ENCODE data around the gene COLEC11. TPM values are rescaled to one million over a fixed set of nuclear protein-coding genes. Genes with fewer than 3 reads are reported as not detected.

Gene COLEC11
- total and polyA plus RNA-seq, 2 experiments from 2014 or later, result 1.3 to 1.5 TPM

GRCh38 chr2:3677436-3677835 is 82.5 kb downstream of the COLEC11 start:
- Mint-ChIP-seq H3K36me3 (ENCODE audit: low read depth) (0 out of 3 replicates have a peak, but pooled peaks cover 4% of the 10 kb centered on the region), H3K4me3 (no peak overlapping the region), H3K4me1 (no peaks in the 10 kb centered on the region), H3K27me3 (ENCODE audit: insufficient read depth, low read depth, poor library complexity) (peaks cover 8% of the 10 kb centered on the region), H3K27ac (no peak overlapping the region), H3K9me3 (peaks cover 68% of the 10 kb centered on the region)
- no peaks in the 10 kb centered on the region for H3K36me3 ChIP-seq (ENCODE audit: insufficient read depth)
- no peak for DNase-seq (ENCODE audit: low spot score)
- no peak overlapping the region for H2AFZ ChIP-seq
- H4K20me1 ChIP-seq (replicated peaks; ENCODE audit: insufficient read depth), result no peaks in the 10 kb centered on the region
- TF ChIP-seq EZH2phosphoT487 (IDR thresholded peaks at IDR 0.05; ENCODE audit: unreplicated experiment) (no peak), STAT1 (IDR thresholded peaks at IDR 0.05; ENCODE audit: unreplicated experiment) (no peak), NANOG (IDR thresholded peaks at IDR 0.05; ENCODE audit: borderline replicate concordance) (no peak), ZNF331 (CRISPR knock-in tag; IDR thresholded peaks at IDR 0.05; ENCODE audit: low read depth) (no peak), CTCF (conservative IDR thresholded peaks at IDR 0.05; ENCODE audit: low read depth in 2 of 2) (no peak), EZH2 (IDR thresholded peaks at IDR 0.05; ENCODE audit: low read depth, unreplicated experiment) (no peak), ZNF462 (CRISPR knock-in tag; IDR thresholded peaks at IDR 0.05) (no peak), CREB1 (CRISPR knock-in tag; IDR thresholded peaks at IDR 0.05; ENCODE audit: low read depth) (no peak), JUNB (IDR thresholded peaks at IDR 0.05; ENCODE audit: unreplicated experiment) (no peak), ZNF114 (CRISPR knock-in tag; IDR thresholded peaks at IDR 0.05) (no peak), POLR2AphosphoS5 (IDR thresholded peaks at IDR 0.05; ENCODE audit: low read depth) (no peak), REST (IDR thresholded peaks at IDR 0.05; ENCODE audit: unreplicated experiment) (no peak), ETS1 (IDR thresholded peaks at IDR 0.05) (no peak)
- H3K27me3 ChIP-seq (ENCODE audit: insufficient read depth), result no peaks in the 10 kb centered on the region
- H3K27ac ChIP-seq (ENCODE audit: low read depth), result no peak overlapping the region
- H3K9me2 ChIP-seq (ENCODE audit: insufficient read depth), result no peaks in the 10 kb centered on the region; the same call in 1 of the 2 replicates
- no peaks in the 10 kb centered on the region for H3K4me1 ChIP-seq (ENCODE audit: insufficient read depth)
- no peak overlapping the region for H3K4me3 ChIP-seq
- no peak for ATAC-seq
- no peaks in the 10 kb centered on the region for H3F3A ChIP-seq (replicated peaks; ENCODE audit: low read depth)
- H3K4me2 ChIP-seq, result no peak overlapping the region
- no peaks in the 10 kb centered on the region for H3K79me2 ChIP-seq (replicated peaks; ENCODE audit: insufficient read depth)

Data from GM23338 (cell line).